HFF-Myc (cell line): ENCODE results near the gene MRPL11.
A peak's percentile ranks its signal among the peaks of the same experiment; 100 is the strongest.

Source experiments
- DNase-seq: peaks from one replicate; pipeline ENCODE4 v3.0.0-alpha.2; 2011; ENCODE audit warnings: low read depth; ENCODE audit errors: extremely low read depth
- H3K4me3 ChIP-seq: replicated peaks from 2 replicates; pipeline ENCODE4 v1.5.1; 2011; ENCODE audit warnings: low read depth, mild to moderate bottlenecking, control low read depth, low read length
- CTCF ChIP-seq: IDR thresholded peaks from 2 replicates; pipeline ENCODE4 v1.5.1; 2012; ENCODE audit warnings: mild to moderate bottlenecking, low read depth, low read length, control low read depth; ENCODE audit errors: missing control alignments

The MRPL11 gene

DNA sequence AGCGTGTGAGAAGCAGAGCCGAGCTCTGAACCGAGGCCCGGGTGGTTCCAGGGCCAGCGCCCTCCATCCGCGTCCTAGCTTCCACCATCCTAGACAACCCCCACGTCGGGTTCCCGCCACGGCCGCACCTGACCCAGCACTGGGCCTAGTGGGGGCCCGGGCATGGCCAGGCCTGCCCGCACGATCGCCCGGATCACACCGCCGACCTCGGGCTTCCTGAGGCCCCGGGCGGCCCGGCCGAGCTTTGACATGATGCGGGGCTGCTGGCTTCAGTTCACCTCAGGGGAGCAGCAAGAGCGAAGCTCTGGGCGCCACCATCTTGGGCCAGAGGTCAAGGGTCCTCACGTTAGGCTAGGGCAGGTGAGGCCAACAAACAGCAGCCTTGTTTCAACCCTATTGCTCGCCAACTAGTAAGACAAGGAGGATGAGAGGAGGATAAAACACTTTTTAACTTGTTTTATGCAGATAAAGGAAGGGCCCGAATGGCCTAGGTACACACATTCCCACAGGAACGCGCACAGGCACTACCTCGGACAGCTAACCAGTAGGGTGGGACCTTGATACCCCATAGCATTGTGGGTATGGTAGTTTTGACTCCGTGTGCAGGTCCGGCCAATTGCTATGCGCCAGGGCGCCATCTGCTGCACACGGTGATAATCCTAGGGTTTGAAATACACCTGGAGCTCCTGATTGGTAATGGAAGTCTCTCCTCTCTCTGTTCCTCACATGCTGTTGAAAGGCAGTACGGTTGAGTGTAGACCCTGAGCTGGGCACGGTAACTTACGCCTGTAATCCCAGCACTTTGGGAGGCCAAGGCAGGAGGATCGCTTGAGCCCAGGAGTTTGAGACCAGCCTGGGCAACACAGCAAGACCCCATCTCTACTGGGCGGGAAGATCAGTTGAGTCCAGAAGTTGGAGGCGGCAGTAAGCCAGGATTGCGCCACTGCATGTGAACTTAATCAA is at the start of gene MRPL11:
MRPL11 (minus strand) TSS at position 345 of the 963 bp plus-strand sequence; CDS start at position 251, 94 bp downstream.
- peak; percentile 91 for DNase-seq
- TF ChIP-seq CTCF = peak; percentile 65
- peak within 1 kb of the TSS; percentile 73 for H3K4me3 ChIP-seq

GRCh38 chr11:66484806-66485380 is 46.2 kb upstream of the MRPL11 start:
- H3K4me3 ChIP-seq = no peak overlapping the region
- TF ChIP-seq CTCF = no peak
- no peak for DNase-seq

DNA sequence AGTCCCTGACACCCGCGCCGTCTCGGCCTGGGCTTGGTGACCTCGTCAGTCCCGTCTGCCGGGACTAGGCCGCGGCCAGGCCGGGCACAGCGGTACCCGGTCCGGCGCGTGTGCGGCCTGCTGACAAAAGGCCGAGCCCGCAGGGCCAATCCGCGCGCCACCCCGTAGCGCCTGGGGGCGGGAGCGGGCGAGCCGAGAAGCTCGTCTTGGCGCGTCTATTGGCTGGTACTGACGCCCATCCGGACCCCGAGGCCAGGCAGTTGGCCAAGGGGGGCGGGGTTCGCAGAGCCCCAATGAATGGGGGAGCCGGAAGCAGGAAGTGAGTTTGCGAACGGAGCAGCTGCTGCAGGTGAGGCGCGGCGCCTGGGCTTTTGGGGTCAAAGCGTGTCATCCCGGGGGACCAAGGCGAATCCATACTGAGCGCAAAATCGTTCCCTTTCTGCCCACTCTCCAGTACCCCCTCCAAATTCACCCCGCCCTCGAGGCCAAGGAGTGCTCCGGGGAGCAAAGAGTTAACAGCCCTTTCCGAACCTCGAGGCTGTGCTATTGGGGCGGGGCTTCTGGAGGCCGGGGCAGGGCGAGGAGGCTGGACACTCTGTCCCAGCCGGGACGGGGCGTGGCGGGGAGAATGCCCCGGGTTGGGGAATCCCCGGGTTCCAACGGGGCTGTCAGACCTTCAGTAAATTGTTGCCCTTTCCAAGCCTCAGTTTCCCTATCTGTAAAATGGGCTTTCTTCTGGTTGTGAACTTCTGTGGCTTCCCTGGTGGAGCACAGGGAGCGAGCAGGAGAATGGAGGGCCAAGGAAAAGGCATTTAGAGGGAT is 41.7 kb upstream of the MRPL11 start, which contains the start of gene DPP3:
DPP3 (plus strand) TSS at position 318 of the 822 bp plus-strand sequence. CDS start 1,767 bp downstream, outside the sequence.
- DNase-seq = peak; percentile 77
- TF ChIP-seq CTCF = no peak
- peak within 1 kb of the TSS; percentile 85 for H3K4me3 ChIP-seq

GRCh38 chr11:66479394-66480116 is 40.9 kb upstream of the MRPL11 start:
- peak overlapping the region; percentile 85 for H3K4me3 ChIP-seq
- no peak for DNase-seq
- TF ChIP-seq CTCF = no peak

DNA sequence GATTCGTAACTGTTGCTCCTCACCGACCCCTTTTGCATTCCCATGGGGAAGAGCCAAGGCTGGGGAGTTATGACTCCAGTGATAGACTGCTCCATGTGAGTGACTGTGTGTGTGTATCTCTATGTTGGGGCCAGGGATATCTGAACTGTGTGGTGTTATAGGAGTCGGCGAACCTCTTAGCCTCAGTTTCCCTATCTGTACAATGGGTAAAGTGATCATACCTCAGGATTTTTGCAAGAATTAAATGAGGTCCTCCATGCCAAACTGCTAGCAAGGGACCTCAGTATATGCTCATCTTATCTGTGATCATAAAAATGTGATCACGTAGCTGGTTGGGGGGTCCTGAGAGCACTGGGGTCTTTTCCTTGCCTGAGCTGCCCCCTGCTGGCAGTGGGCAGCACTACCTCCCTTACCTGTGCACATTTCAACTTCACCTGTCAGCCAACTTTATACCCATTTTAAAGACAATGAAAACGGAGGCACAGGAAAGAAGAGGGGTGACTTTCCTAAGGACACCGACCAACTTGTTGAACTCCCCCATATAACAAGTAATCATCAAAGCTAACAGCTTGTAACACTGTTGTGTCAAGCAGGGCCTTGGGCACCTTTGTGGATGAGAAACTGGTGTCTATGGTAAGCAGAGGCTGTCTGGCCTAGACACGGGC is 40.2 kb upstream of the MRPL11 start:
- H3K4me3 ChIP-seq = peak overlapping the region; percentile 85
- no peak for DNase-seq
- peak; percentile 88 for TF ChIP-seq CTCF
